Activated naive CD8-positive, alpha-beta T cell treated with anti-CD3 and anti-CD28 coated beads, Interleukin-2, amount 50 U/mL, for 16 hours (primary cell): ENCODE results near the gene POLR1D.

Source experiments
- DNase-seq: peaks from one replicate; pipeline ENCODE4 v3.0.0-alpha.2; 2020; ENCODE audit warnings: low read depth, low spot score

The POLR1D gene

GRCh38 chr13:27638521-27638920 lies 16.8 kb downstream of the POLR1D start:
- no peak for DNase-seq

- no peak for DNase-seq
Measured at GRCh38 chr13:27639186-27639585, 17.5 kb downstream of the POLR1D start.

- no peak for DNase-seq
Measured at GRCh38 chr13:27641711-27642502, 20.2 kb downstream of the POLR1D start.

- no peak for DNase-seq
Measured at GRCh38 chr13:27643334-27644132, 21.8 kb downstream of the POLR1D start.

GRCh38 chr13:27644302-27644701 lies 22.6 kb downstream of the POLR1D start:
- DNase-seq, result no peak

GRCh38 chr13:27650312-27650711 lies 28.6 kb downstream of the POLR1D start:
- DNase-seq, result no peak

- no peak for DNase-seq
Measured at GRCh38 chr13:27654059-27654458, 32.4 kb downstream of the POLR1D start.

- no peak for DNase-seq
Measured at GRCh38 chr13:27654816-27655215, 33.1 kb downstream of the POLR1D start.

GRCh38 chr13:27657724-27658123 lies 36.0 kb downstream of the POLR1D start:
- DNase-seq, result no peak

- no peak for DNase-seq
Measured at GRCh38 chr13:27658546-27658945, 36.9 kb downstream of the POLR1D start.

GRCh38 chr13:27659145-27659865 lies 37.6 kb downstream of the POLR1D start:
- DNase-seq, result no peak

GRCh38 chr13:27660511-27660910 lies 38.8 kb downstream of the POLR1D start:
- DNase-seq, result no peak

GRCh38 chr13:27661017-27661416 lies 39.3 kb downstream of the POLR1D start:
- DNase-seq, result no peak

- no peak for DNase-seq
Measured at GRCh38 chr13:27662738-27663470, 41.2 kb downstream of the POLR1D start.

- DNase-seq, result no peak
Measured at GRCh38 chr13:27663947-27664346, 42.3 kb downstream of the POLR1D start.

GRCh38 chr13:27665333-27665732 lies 43.6 kb downstream of the POLR1D start:
- no peak for DNase-seq

- no peak for DNase-seq
Measured at GRCh38 chr13:27665761-27666160, 44.1 kb downstream of the POLR1D start.

GRCh38 chr13:27666951-27667350 lies 45.3 kb downstream of the POLR1D start:
- no peak for DNase-seq

GRCh38 chr13:27667946-27668345 lies 46.3 kb downstream of the POLR1D start:
- no peak for DNase-seq

GRCh38 chr13:27670861-27671260 lies 49.2 kb downstream of the POLR1D start:
- no peak for DNase-seq

GRCh38 chr13:27672025-27672424 lies 50.3 kb downstream of the POLR1D start:
- no peak for DNase-seq
